Memory B cell (primary cell): ENCODE results near the gene RALGPS2.

Source experiments
- ATAC-seq: fragments of 150-1000 bp; cut with Tn5 transposase; 2 replicates; pipeline ENCODE4 v1.10.0; 2021; ENCODE audit warnings: low read depth, mild to moderate bottlenecking, moderate library complexity
- DNase-seq, 2 donors: peaks; one replicate each; pipeline ENCODE4 v3.0.0; 2022; ENCODE audit warnings: low spot score in 2 of 2
- H3K27ac Mint-ChIP-seq: one replicate; pipeline ENCODE4 v1.8.0; 2022; ENCODE audit warnings: mild to moderate bottlenecking, moderate library complexity, mixed read lengths
- H3K27me3 Mint-ChIP-seq: one replicate; pipeline ENCODE4 v1.8.0; 2022; ENCODE audit warnings: mixed read lengths
- H3K36me3 Mint-ChIP-seq: one replicate; pipeline ENCODE4 v1.8.0; 2022; ENCODE audit warnings: mild to moderate bottlenecking, mixed read lengths
- H3K4me1 Mint-ChIP-seq: one replicate; pipeline ENCODE4 v1.8.0; 2022; ENCODE audit warnings: mixed read lengths
- H3K4me3 Mint-ChIP-seq: one replicate; pipeline ENCODE4 v1.8.0; 2022; ENCODE audit warnings: mild to moderate bottlenecking, moderate library complexity, mixed read lengths
- H3K9me3 Mint-ChIP-seq: one replicate; pipeline ENCODE4 v1.8.0; 2022; ENCODE audit warnings: mixed read lengths

Gene RALGPS2

DNA sequence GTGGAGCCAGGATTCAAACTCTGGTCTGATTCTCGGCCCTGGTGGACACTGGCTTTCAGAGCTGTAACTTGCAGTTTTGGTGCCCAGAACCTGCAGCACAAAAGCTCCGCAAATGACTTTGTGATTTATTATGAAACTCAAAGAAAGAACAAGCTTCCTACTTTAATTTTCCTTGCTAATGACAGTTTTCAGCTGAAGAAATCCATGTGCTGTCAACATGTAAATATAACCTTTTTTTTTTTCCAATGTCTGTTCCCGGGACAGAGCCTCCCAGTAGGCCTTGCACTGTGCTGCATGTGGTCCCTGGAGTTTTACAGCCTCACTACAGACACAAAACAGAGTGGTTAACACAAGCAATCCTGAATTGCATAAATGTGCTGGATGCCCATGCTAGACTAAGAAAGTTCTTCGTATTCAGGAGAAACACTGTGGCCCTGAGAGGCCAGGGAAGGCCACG, 208.1 kb downstream of the RALGPS2 start:
- no peak for DNase-seq
- Mint-ChIP-seq H3K9me3 (no peaks in the 10 kb centered on the region), H3K27ac (peak overlapping the region; percentile 39), H3K36me3 (no peaks in the 10 kb centered on the region), H3K4me1 (peaks cover 40% of the 10 kb centered on the region), H3K27me3 (no peaks in the 10 kb centered on the region), H3K4me3 (peak overlapping the region; percentile 1)
- ATAC-seq: no peak

DNA sequence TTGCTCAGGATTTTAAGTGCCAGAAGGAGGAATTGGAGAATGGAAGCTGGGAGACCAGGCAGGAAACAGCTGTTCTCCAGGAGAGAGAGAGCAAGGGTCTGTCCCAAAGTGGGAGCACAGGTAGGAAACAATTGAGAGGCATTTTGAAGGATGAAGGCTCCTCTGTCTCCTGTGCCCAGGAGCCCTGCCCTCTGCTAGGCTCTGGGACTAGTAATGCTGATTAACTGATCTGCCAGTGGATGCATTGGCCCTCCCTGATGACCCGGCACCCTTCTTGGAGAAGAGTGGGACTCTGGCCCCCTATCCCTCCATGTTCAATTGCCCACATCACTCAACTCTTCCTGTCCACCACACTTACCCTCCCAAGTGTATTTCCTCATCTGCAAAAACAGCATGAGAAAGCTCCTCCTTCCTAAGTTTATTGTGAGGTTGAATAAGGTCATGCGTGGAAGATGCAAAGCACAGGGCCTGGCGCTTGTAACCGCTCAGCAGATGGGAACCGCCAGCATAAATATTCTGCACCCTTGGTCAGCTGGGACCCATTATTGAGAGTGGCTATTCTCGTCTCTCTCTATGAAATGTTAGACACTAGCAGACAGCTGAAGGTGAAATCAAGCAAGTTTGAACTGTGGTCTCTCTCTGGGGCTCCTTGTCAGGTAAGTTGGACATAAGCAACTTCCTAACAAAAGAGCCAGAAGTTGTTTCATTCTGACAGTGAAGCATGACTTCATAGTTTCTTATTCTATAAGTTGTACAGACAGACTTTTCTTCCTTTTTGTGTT, 208.9 kb downstream of the RALGPS2 start:
- peaks cover 40% of the 10 kb centered on the region for H3K4me1 Mint-ChIP-seq
- peaks cover 1% of the 10 kb centered on the region for H3K27me3 Mint-ChIP-seq
- peak; percentile 26 for ATAC-seq
- DNase-seq: no peak
- H3K27ac Mint-ChIP-seq: peak overlapping the region; percentile 84
- H3K36me3 Mint-ChIP-seq: no peaks in the 10 kb centered on the region
- H3K4me3 Mint-ChIP-seq: no peak overlapping the region
- no peaks in the 10 kb centered on the region for H3K9me3 Mint-ChIP-seq

DNA sequence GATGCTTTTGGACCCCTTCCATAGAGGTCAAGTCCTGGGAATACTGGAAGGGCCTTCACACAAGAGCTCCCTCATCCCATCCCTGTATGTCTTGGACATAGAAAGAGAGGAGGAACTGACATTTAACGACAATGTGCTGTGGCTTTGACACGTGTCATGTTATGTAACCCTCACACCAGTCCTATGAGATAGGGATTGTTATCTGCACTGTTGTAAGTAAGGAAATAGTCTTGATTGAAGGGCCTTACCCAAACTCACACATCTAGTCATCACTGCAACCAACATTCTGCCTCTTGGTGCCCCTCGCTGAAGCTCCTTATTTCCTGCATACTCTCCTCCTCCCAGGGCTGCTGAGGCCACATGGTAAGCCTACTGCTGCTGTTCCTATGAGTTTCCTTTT, 209.5 kb downstream of the RALGPS2 start:
- no peak for ATAC-seq
- H3K9me3 Mint-ChIP-seq: no peaks in the 10 kb centered on the region
- H3K27ac Mint-ChIP-seq: peak overlapping the region; percentile 84
- H3K27me3 Mint-ChIP-seq: peaks cover 1% of the 10 kb centered on the region
- no peak for DNase-seq
- H3K4me1 Mint-ChIP-seq: peaks cover 33% of the 10 kb centered on the region
- no peaks in the 10 kb centered on the region for H3K36me3 Mint-ChIP-seq
- H3K4me3 Mint-ChIP-seq: no peak overlapping the region

DNA sequence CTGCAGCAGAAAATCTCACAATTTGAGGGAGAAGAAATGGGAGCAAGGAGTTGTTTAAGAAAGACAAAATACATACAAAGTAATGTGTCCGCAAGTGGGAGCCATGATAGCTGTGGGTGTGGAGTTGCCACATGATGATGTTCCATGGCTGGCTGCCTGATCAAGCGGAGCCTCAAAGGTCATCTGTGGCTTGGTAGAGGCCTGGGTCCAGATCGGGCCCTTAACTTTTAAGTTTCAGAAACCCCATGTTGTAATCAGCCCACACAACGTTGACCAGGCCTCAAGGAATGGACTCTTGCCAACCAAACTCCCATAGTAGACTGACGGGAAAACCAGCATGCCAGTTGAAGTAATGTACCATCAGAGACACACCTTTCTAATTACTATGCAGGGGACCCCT, 210.6 kb downstream of the RALGPS2 start:
- Mint-ChIP-seq H3K9me3 (no peaks in the 10 kb centered on the region), H3K36me3 (no peaks in the 10 kb centered on the region), H3K27me3 (peaks cover 1% of the 10 kb centered on the region), H3K4me3 (no peak overlapping the region), H3K27ac (peak overlapping the region; percentile 60), H3K4me1 (peaks cover 31% of the 10 kb centered on the region)
- no peak for ATAC-seq
- DNase-seq: no peak

DNA sequence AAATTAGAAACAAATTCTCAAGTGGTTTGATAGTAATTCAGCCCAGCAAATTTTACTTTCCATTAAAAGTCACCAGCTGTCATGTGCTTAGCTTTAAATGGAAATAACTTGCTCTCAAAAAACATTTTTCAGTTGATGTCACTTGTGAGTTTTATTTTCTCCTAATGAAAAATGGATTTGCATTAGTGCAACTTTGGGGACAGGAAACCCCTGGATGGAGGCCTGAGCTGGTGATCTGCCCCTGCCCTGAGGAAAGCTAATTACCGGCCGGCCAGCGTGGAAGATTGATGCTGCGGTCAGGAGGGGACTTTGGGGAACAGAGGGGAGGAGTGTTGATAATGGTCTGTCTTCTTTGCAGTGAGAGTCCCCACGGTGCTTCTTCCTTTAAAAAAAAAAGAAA, 212.7 kb downstream of the RALGPS2 start:
- ATAC-seq (no peak), DNase-seq (no peak)
- peaks cover 23% of the 10 kb centered on the region for H3K4me1 Mint-ChIP-seq
- no peak overlapping the region for H3K27ac Mint-ChIP-seq
- no peaks in the 10 kb centered on the region for H3K36me3 Mint-ChIP-seq
- no peaks in the 10 kb centered on the region for H3K9me3 Mint-ChIP-seq
- H3K4me3 Mint-ChIP-seq: no peak overlapping the region
- H3K27me3 Mint-ChIP-seq: peaks cover 8% of the 10 kb centered on the region

DNA sequence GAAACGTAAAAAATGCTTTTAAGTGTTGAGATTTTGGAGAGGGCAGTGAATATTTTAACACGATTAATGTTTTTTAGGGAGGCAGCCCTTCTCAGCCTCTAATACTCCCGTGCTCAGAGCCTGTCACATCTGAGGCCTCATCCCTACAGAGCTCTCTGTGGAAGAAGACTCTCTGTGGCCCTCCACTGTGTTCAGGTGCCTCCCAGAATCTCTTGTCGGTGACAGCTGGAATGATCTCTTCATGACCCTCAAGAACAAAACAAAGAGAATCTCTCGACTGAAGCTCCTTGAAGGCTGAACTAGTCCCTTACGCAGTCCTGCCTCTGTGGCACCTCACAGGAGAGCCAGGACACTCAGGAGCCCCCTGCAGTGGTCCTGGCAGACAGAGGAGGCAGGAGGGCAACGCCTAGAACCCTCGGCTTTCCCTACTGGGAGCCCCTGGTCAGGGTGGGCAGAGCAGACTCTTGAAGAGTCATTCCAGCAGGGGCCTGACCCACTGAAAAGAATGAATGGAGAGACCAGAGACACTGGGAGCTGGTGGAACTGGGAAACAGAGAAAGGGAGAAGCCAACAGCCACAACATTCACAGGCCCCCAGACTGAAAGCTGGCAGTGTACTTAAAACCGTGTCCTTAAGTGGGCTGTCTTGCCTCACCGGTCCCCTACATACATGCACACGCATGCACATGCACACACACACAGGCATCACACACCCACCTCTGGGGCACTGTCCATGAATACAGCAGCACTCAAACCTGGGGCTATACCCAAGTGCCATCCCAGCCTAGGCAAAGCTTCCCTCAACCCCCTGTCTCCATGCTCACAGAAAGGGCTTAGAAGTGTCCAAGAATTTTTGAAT, 213.3 kb downstream of the RALGPS2 start:
- ATAC-seq (no peak), DNase-seq (no peak)
- H3K4me1 Mint-ChIP-seq: peaks cover 20% of the 10 kb centered on the region
- no peak overlapping the region for H3K27ac Mint-ChIP-seq
- H3K36me3 Mint-ChIP-seq: no peaks in the 10 kb centered on the region
- peaks cover 10% of the 10 kb centered on the region for H3K27me3 Mint-ChIP-seq
- H3K4me3 Mint-ChIP-seq: no peak overlapping the region
- no peaks in the 10 kb centered on the region for H3K9me3 Mint-ChIP-seq

DNA sequence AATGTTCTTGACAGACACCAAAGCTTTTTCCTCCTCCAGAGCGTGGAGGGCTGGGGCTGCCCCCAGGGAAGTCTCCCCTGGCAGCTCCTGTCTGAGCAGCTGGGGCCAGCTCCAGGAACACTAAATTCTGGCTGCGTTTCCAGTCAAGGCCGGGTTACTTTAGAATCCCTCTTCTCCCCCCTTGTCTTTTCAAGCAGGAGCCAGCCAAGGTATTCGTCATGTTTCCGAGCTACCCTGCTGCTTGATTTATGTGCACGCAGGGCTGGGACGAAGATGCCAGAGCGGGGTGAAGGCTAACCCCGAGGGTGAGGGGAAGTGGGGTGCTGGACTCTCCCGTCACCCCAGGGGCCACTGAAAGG, 213.9 kb downstream of the RALGPS2 start:
- peaks cover 15% of the 10 kb centered on the region for H3K4me1 Mint-ChIP-seq
- H3K27me3 Mint-ChIP-seq: peaks cover 14% of the 10 kb centered on the region
- H3K36me3 Mint-ChIP-seq: no peaks in the 10 kb centered on the region
- no peak overlapping the region for H3K4me3 Mint-ChIP-seq
- no peaks in the 10 kb centered on the region for H3K9me3 Mint-ChIP-seq
- no peak for DNase-seq
- H3K27ac Mint-ChIP-seq: no peak overlapping the region
- ATAC-seq: no peak

DNA sequence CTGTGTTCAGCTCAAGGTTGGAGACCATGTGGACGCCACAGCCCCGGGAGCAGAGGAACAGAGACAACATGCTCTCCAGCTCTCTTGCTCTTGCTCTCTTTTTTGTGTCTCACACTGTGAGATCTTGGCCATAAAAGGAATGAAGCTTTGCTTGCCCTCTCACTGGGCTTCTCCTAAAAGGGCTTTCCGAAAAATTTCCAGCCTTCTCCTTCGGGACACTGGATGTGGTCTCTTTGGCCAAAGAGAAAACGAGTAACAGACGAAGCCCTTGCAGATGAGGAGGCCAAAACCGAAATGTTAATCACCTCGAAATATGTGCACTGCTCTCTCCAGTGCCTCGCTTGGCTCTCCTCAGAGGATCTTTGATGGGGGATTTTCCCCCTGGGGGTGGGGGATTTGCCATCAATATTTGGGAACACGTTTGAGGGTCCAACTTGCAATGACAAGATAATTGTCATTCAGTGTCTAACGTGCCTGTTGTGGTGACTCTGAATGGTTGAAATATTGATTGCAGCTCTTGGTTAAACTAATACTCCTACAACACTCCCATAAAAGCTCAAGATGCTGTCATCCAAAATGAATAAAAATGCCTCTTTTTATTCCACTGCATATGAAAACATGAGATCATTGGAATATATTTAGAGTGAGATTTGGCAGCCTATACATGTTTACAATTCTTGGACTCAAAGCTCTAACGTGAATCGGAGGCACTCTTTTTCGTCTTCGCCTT, 214.5 kb downstream of the RALGPS2 start:
- ATAC-seq (no peak), DNase-seq (no peak)
- peaks cover 9% of the 10 kb centered on the region for H3K4me1 Mint-ChIP-seq
- no peak overlapping the region for H3K27ac Mint-ChIP-seq
- H3K36me3 Mint-ChIP-seq: no peaks in the 10 kb centered on the region
- peaks cover 14% of the 10 kb centered on the region for H3K27me3 Mint-ChIP-seq
- no peak overlapping the region for H3K4me3 Mint-ChIP-seq
- H3K9me3 Mint-ChIP-seq: no peaks in the 10 kb centered on the region

DNA sequence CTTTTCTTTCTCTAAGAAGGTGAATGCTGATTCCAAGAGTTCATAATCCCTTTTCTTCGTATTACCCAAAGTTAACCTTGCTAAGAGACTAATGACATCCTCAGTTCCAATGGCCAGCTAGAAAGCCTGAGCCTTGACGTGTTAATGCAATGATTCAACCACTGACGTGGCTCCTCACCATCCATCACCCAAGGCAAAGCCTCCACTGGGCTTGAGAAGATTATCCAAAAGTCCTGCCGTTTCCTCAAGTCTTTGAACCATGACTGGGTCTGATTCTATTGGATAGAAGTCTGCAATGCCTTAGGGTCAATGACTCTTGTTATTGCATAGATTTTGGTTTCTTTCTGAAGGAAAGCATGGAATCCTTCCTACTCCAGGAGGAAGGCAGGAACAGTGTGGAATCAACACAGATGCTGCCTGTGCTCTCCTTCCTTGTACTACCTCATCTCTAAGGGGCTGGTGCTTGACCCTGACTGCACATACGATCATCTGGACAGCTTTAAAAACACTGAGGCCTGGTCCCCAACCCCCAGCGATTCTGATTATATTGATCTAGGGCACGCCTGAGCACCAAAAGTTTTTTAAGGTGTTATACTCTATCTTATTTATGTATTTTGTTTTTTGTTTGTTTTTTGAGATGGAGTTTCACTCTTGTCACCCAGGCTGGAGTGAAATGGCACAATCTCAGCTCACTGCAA, 215.2 kb downstream of the RALGPS2 start:
- no peak for ATAC-seq
- DNase-seq: no peak
- peaks cover 3% of the 10 kb centered on the region for H3K4me1 Mint-ChIP-seq

DNA sequence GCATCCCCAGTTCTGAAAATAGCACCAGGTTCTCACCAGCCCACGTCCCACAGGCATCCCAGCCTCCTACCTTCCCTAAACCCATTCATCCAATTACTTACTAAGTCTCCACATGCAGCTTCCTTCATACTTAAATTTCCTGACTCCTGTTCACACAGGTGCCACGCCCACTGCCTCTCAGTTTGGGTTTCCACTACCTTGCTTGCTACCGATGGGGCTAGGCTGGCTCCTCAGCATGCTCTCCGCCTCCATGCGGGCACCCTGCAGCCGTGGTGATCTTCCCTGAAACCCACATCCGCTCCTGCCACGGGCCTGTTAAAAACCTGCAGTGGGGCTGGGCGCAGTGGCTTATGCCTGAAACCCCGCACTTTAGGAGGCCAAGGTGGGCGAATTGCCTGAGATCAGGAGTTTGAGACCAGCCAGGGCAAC, 216.2 kb downstream of the RALGPS2 start:
- DNase-seq: no peak
- Mint-ChIP-seq H3K4me3 (no peak overlapping the region), H3K27ac (no peak overlapping the region), H3K4me1 (peaks cover 3% of the 10 kb centered on the region), H3K9me3 (no peaks in the 10 kb centered on the region), H3K36me3 (no peaks in the 10 kb centered on the region), H3K27me3 (peaks cover 17% of the 10 kb centered on the region)
- no peak for ATAC-seq

More for the DNA sequence above, 215.2 kb downstream of the RALGPS2 start:
- H3K27me3 Mint-ChIP-seq: peaks cover 16% of the 10 kb centered on the region
- no peaks in the 10 kb centered on the region for H3K36me3 Mint-ChIP-seq
- no peak overlapping the region for H3K4me3 Mint-ChIP-seq
- no peak overlapping the region for H3K27ac Mint-ChIP-seq
- H3K9me3 Mint-ChIP-seq: no peaks in the 10 kb centered on the region

DNA sequence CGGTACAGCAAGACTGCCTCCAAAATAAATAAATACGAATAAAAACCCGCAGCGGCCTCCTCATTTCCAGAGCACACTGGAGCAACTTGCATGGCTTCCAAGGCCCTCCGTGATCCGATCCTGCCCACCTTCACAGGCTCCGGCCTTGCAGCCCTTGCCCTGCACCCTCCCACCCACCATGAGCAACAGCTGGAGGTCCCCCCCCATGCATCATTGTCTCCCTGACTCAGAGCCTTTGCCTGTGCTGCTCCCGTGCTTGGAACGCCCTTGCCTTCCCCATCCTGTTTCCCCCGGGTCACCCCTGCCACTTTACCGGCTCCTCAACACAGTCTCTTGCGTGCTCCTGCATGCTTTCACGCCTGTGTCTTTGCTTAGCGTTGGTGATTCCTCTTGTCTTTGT, 216.8 kb downstream of the RALGPS2 start:
- Mint-ChIP-seq H3K36me3 (no peaks in the 10 kb centered on the region), H3K4me1 (peaks cover 3% of the 10 kb centered on the region), H3K27me3 (peaks cover 17% of the 10 kb centered on the region), H3K9me3 (no peaks in the 10 kb centered on the region), H3K4me3 (no peak overlapping the region), H3K27ac (no peak overlapping the region)
- ATAC-seq (no peak), DNase-seq (no peak)

DNA sequence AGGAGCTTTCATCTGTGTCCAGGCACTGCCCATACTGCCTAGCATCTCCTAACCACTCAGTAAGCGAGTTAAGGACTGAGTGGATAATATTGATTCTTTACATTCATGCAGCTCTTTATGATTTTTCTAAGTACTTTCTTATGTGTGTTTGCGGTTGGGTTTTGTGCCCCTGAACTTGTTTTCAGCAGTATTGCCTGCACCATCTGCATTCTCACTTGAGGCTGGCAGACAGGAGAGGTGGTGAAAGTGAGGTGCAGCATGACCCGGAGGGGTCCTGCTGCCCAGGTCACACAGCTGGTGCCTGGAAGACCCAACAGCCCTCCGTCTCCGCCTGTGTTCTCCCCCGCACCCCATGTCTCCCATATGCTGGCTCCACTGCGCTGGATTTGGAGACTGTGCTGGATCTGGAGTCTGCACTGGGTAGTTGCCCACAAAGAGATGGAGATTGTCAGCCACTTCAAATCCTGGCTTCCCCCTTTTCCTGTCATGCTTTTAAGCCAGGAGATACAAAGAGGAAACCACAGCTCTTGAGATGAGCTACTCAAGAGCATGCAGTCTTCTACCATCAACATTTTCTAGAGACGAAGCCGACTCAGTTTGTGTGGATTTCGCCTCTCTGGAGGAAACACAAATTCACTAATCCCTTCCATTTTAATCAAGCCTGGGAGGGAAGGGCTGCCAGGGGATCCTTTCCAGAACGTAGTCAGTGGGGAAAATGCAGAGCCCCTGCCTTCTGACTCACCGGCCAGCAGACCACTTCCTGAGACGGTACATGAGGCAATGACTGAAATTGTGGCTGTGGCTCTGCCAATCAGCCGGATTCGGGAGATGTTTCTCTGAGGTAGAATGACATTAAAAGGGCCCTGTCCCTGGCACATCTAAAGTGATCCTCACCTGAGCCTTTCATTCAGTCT, 217.5 kb downstream of the RALGPS2 start:
- Mint-ChIP-seq H3K4me1 (peaks cover 3% of the 10 kb centered on the region), H3K9me3 (no peaks in the 10 kb centered on the region), H3K36me3 (no peaks in the 10 kb centered on the region), H3K4me3 (no peak overlapping the region), H3K27ac (peak overlapping the region; percentile 4), H3K27me3 (peaks cover 17% of the 10 kb centered on the region)
- ATAC-seq (no peak), DNase-seq (no peak)

DNA sequence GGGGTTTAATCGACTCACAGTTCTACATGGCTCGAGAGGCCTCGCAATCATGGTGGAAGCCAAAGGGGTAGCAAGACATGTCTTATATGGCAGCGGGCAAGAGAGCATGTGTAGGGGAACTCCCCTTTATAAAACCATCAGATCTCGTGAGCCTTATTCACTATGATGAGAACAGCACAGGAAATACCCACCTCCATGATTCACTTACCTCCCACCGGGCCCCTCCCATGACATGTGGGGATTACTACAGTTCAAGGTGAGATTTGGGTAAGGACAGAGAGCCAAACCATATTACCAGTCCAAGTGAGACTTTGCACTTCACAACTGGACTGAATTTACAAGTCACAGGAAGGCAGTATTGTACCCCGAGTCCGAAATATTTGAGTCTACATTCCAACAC, 219.7 kb downstream of the RALGPS2 start:
- DNase-seq: no peak
- no peak for ATAC-seq
- Mint-ChIP-seq H3K36me3 (no peaks in the 10 kb centered on the region), H3K4me3 (no peak overlapping the region), H3K4me1 (peaks cover 3% of the 10 kb centered on the region), H3K9me3 (no peaks in the 10 kb centered on the region), H3K27ac (no peak overlapping the region), H3K27me3 (peaks cover 25% of the 10 kb centered on the region)
